ENCODE measurements around the gene SLC17A7.

DNA sequence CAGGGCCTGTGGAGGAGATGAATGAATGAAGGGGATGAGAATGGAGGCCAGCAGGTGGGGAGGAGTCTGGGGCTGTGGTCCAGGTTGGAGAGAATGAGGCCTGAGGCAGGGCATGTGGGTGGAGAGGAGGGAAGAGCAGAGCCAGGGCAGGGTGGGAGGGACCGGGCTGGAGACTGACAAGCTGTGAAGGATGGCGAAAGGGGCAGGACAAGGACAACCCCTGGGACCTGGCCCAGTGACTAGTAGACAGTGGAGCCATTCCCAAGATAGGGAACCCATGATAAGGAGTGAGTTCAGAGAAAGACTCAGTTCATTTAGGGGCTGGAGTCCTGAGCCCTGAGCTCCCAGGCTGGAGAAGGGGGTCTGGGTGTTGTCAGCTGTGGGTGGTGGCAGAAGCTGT is 21.1 kb downstream of the SLC17A7 start:
- TF ChIP-seq POLR2AphosphoS5 (IDR thresholded peaks at IDR 0.05; ENCODE audit: low read depth, low read length) = no peak
- no peak for TF ChIP-seq SIN3A (IDR thresholded peaks at IDR 0.05; ENCODE audit: borderline replicate concordance, insufficient read depth, low read length)

Measured in PFSK-1 (cell line).